IPS-18c (cell line): Measurements from ENCODE around the gene SLTM.
A peak's percentile ranks its signal among the peaks of the same experiment; 100 is the strongest.
"Not testable (repeated sequence)": the region's sequence is repeated elsewhere in the genome, so short reads cannot be mapped to it uniquely, and the experiment has no call there.

Experiments
- H3K4me3 ChIP-seq: 2 replicates; pipeline ENCODE4 v1.7.0; 2013; ENCODE audit warnings: low read depth, mild to moderate bottlenecking, low read length, moderate library complexity; ENCODE audit not compliant: insufficient read depth
- H3K9me3 ChIP-seq: one replicate; pipeline ENCODE4 v1.6.1; 2013; ENCODE audit warnings: mild to moderate bottlenecking, low read length, moderate library complexity; ENCODE audit not compliant: control insufficient read depth, insufficient read depth

The SLTM gene

GRCh38 chr15:58933281-58934113, at the start of gene SLTM:
SLTM (minus strand) TSS chr15:58933679; CDS start chr15:58933565, 114 bp downstream.
- Histone ChIP-seq H3K9me3 (no peaks in the 10 kb centered on the region), H3K4me3 (peak within 1 kb of the TSS; percentile 79)

- no peak overlapping the region for H3K4me3 ChIP-seq
Measured at GRCh38 chr15:58983261-58983660, 49.8 kb upstream of the SLTM start.

GRCh38 chr15:58981808-58982475, 48.5 kb upstream of the SLTM start:
- no peak overlapping the region for H3K4me3 ChIP-seq

More at GRCh38 chr15:58983261-58983660, 49.8 kb upstream of the SLTM start:
- H3K9me3 ChIP-seq, result no peaks in the 10 kb centered on the region

GRCh38 chr15:58980351-58980939, 47.0 kb upstream of the SLTM start:
- Histone ChIP-seq H3K9me3 (no peaks in the 10 kb centered on the region), H3K4me3 (no peak overlapping the region)

More at GRCh38 chr15:58981808-58982475, 48.5 kb upstream of the SLTM start:
- no peaks in the 10 kb centered on the region for H3K9me3 ChIP-seq

GRCh38 chr15:58977887-58978286, 44.4 kb upstream of the SLTM start:
- no peaks in the 10 kb centered on the region for H3K9me3 ChIP-seq

GRCh38 chr15:58967479-58967878, 34.0 kb upstream of the SLTM start:
- H3K4me3 ChIP-seq, result no peak overlapping the region
- no peaks in the 10 kb centered on the region for H3K9me3 ChIP-seq

More at GRCh38 chr15:58977887-58978286, 44.4 kb upstream of the SLTM start:
- no peak overlapping the region for H3K4me3 ChIP-seq

GRCh38 chr15:58966698-58967097, 33.2 kb upstream of the SLTM start:
- no peaks in the 10 kb centered on the region for H3K9me3 ChIP-seq
- H3K4me3 ChIP-seq, result no peak overlapping the region

GRCh38 chr15:58962662-58963565, 29.4 kb upstream of the SLTM start:
- Histone ChIP-seq H3K9me3 (no peaks in the 10 kb centered on the region), H3K4me3 (no peak overlapping the region)

GRCh38 chr15:58962136-58962535, 28.7 kb upstream of the SLTM start:
- no peaks in the 10 kb centered on the region for H3K9me3 ChIP-seq
- H3K4me3 ChIP-seq, result no peak overlapping the region

- no peak overlapping the region for H3K4me3 ChIP-seq
- no peaks in the 10 kb centered on the region for H3K9me3 ChIP-seq
Measured at GRCh38 chr15:58958811-58959210, 25.3 kb upstream of the SLTM start.

- Histone ChIP-seq H3K9me3 (no peaks in the 10 kb centered on the region), H3K4me3 (no peak overlapping the region)
Measured at GRCh38 chr15:58957101-58957973, 23.9 kb upstream of the SLTM start.

GRCh38 chr15:58952751-58953150, 19.3 kb upstream of the SLTM start:
- no peaks in the 10 kb centered on the region for H3K9me3 ChIP-seq
- H3K4me3 ChIP-seq, result no peak overlapping the region

- Histone ChIP-seq H3K9me3 (no peaks in the 10 kb centered on the region), H3K4me3 (no peak overlapping the region)
Measured at GRCh38 chr15:58951388-58952007, 18.0 kb upstream of the SLTM start.

GRCh38 chr15:58947179-58947578, 13.7 kb upstream of the SLTM start:
- Histone ChIP-seq H3K4me3 (no peak overlapping the region), H3K9me3 (no peaks in the 10 kb centered on the region)

GRCh38 chr15:58934974-58935373, 1.5 kb upstream of the SLTM start:
- H3K9me3 ChIP-seq, H3K4me3 ChIP-seq: not testable (repeated sequence)

- Histone ChIP-seq H3K4me3 (peak overlapping the region; percentile 79), H3K9me3 (no peaks in the 10 kb centered on the region)
Measured at GRCh38 chr15:58934521-58934920, 1.0 kb upstream of the SLTM start.
